ENCODE data around the gene PLEKHA8. TPM values are rescaled to one million over a fixed set of nuclear protein-coding genes. Genes with fewer than 3 reads are reported as not detected.

PLEKHA8 gene
- total and polyA plus RNA-seq, 10 of the 15 experiments (the other 5 are each of a cell fraction or from before 2014, with no cell fraction given), result 1.1 to 13.2 (median 5.7) TPM

- H2AFZ ChIP-seq (ENCODE audit: control insufficient read depth, low read depth, low read length), result no peak overlapping the region
- ChIA-PET POLR2A (no interaction called here), RAD21 (ENCODE audit: unreplicated experiment) (no interaction called here), CTCF (interaction anchor here (0.8 to 2.6 kb wide), 2 partner anchors 16 kb away, joined by 3 to 10 read pairs; no protein-coding TSS in a partner anchor), SMC1A (ENCODE audit: uncharacterized antibody, unreplicated experiment) (interaction anchor here (0.7 to 1.0 kb wide), 2 partner anchors 69 to 78 kb away, joined by 3 read pairs; no protein-coding TSS in a partner anchor)
- DNase-seq (ENCODE audit: low read depth, low spot score) (no peak), ATAC-seq (no peak), FAIRE-seq (no peak)
- TF ChIP-seq SMARCA5 (IDR thresholded peaks at IDR 0.05) (no peak), MEF2A (IDR thresholded peaks at IDR 0.05; ENCODE audit: insufficient read depth, low read depth, low read length) (no peak), NFYA (IDR thresholded peaks at IDR 0.05; ENCODE audit: borderline replicate concordance, low read depth, low read length) (no peak), HCFC1 (IDR thresholded peaks at IDR 0.05; ENCODE audit: low read length) (no peak), ZNF384 (IDR thresholded peaks at IDR 0.05; ENCODE audit: borderline replicate concordance, low read depth, low read length) (no peak), WRNIP1 (IDR thresholded peaks at IDR 0.05; ENCODE audit: borderline replicate concordance, low read depth, low read length) (no peak), TBL1XR1 (IDR thresholded peaks at IDR 0.05; ENCODE audit: low read depth, low read length) (no peak), POU2F2 (IDR thresholded peaks at IDR 0.05; ENCODE audit: borderline replicate concordance, low read depth, low read length) (no peak), SIN3A (IDR thresholded peaks at IDR 0.05; ENCODE audit: low read depth, low read length) (no peak), RELB (IDR thresholded peaks at IDR 0.05; ENCODE audit: low read depth) (no peak), POLR2A (IDR thresholded peaks at IDR 0.05; ENCODE audit: low read depth, low read length) (no peak), CHD4 (IDR thresholded peaks at IDR 0.05) (no peak), PML (IDR thresholded peaks at IDR 0.05; ENCODE audit: low read length) (no peak), ZBTB4 (CRISPR knock-in tag; IDR thresholded peaks at IDR 0.05) (no peak)
- TF ChIP-seq, protein P1, sequence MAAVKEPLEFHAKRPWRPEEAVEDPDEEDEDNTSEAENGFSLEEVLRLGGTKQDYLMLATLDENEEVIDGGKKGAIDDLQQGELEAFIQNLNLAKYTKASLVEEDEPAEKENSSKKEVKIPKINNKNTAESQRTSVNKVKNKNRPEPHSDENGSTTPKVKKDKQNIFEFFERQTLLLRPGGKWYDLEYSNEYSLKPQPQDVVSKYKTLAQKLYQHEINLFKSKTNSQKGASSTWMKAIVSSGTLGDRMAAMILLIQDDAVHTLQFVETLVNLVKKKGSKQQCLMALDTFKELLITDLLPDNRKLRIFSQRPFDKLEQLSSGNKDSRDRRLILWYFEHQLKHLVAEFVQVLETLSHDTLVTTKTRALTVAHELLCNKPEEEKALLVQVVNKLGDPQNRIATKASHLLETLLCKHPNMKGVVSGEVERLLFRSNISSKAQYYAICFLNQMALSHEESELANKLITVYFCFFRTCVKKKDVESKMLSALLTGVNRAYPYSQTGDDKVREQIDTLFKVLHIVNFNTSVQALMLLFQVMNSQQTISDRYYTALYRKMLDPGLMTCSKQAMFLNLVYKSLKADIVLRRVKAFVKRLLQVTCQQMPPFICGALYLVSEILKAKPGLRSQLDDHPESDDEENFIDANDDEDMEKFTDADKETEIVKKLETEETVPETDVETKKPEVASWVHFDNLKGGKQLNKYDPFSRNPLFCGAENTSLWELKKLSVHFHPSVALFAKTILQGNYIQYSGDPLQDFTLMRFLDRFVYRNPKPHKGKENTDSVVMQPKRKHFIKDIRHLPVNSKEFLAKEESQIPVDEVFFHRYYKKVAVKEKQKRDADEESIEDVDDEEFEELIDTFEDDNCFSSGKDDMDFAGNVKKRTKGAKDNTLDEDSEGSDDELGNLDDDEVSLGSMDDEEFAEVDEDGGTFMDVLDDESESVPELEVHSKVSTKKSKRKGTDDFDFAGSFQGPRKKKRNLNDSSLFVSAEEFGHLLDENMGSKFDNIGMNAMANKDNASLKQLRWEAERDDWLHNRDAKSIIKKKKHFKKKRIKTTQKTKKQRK (IDR thresholded peaks at IDR 0.05; ENCODE audit: low read depth, low read length), result no peak
- in situ Hi-C loops (cut with MboI), result no loop called here
- BruUV-seq (replicated peaks), result no TSS peak
- no peak overlapping the region for H3K27ac ChIP-seq (ENCODE audit: control insufficient read depth, insufficient read depth)
- no peaks in the 10 kb centered on the region for H3K27me3 ChIP-seq (replicated peaks in 1 of 2; ENCODE audit: control insufficient read depth in 2 of 2, insufficient read depth in 2 of 2, low read length in 1 of 2)
- H3K4me2 ChIP-seq (ENCODE audit: control insufficient read depth, insufficient read depth), result no peak overlapping the region
- H3K9me3 ChIP-seq (replicated peaks; ENCODE audit: control insufficient read depth, insufficient read depth, low read length), result no peaks in the 10 kb centered on the region; the same call in 2 of the 3 replicates
- no peak overlapping the region for H3K9ac ChIP-seq (ENCODE audit: control insufficient read depth, insufficient read depth, low read length)
- no peaks in the 10 kb centered on the region for H4K20me1 ChIP-seq (ENCODE audit: control insufficient read depth, insufficient read depth)
- no peaks in the 10 kb centered on the region; the same call in none of the 2 replicates for H3K79me2 ChIP-seq (ENCODE audit: control insufficient read depth, insufficient read depth, low read length)
- no peak overlapping the region for H3K4me3 ChIP-seq
- 98% methylated on average over 3 of the region's 3 CpGs for WGBS (ENCODE audit: insufficient coverage, insufficient replicate concordance, low lambda C conversion rate, missing lambda C conversion rate)
- no peaks in the 10 kb centered on the region for H3K4me1 ChIP-seq (ENCODE audit: control insufficient read depth, insufficient read depth, low read length)
- peaks cover 0 to 11% of the 10 kb centered on the region in 2 experiments; a peak in 3 of 4 replicates for H3K36me3 ChIP-seq (ENCODE audit: control insufficient read depth in 2 of 2, insufficient read depth in 2 of 2, low read length in 1 of 2)
- intact Hi-C loops (cut with micrococcal nuclease; ENCODE audit: unreplicated experiment), result no loop called here
These were observed 18.0 kb downstream of the PLEKHA8 start for GRCh38 chr7:30046127-30046770.
